GM12878 (cell line): ENCODE measurements around the gene BICD1. TPM values are rescaled to one million over a fixed set of nuclear protein-coding genes. Genes with fewer than 3 reads are reported as not detected.
A peak's percentile ranks its signal among the peaks of the same experiment; 100 is the strongest.

Source experiments
- ATAC-seq: fragments of 200-7000 bp; cut with Tn5 transposase; 3 replicates; pipeline ENCODE4 v1.9.1; 2020; ENCODE audit warnings: mild to moderate bottlenecking, moderate library complexity
- BruUV-seq: library from RNA; stranded (reverse); fragments of 400-500 nt; replicated peaks from 2 replicates; lab custom pipeline; 2021; lab: Mats Ljungman, UMichigan
- CTCF ChIA-PET: fragments of 300-600 bp; sonication (Branson Sonifier 250); formaldehyde crosslinking; extraction: SDS; loops from one replicate; lab custom pipeline; 2021; ENCODE audit warnings: inconsistent platforms; lab: Yijun Ruan, JAX
- POLR2A ChIA-PET: fragments of 350-600 bp; formaldehyde crosslinking; extraction: SDS; loops from one replicate; lab custom pipeline; 2021; ENCODE audit warnings: inconsistent platforms; lab: Charles Lee
- RAD21 ChIA-PET: fragments of 300-600 bp; sonication (Branson Sonifier 250); formaldehyde crosslinking; loops from one replicate; lab custom pipeline; 2023; ENCODE audit warnings: antibody characterized with exemption; ENCODE audit not compliant: unreplicated experiment; lab: Charles Lee
- SMC1A ChIA-PET: fragments of 300-600 bp; sonication (Branson Sonifier 250); formaldehyde crosslinking; loops from one replicate; lab custom pipeline; 2023; ENCODE audit not compliant: unreplicated experiment, uncharacterized antibody; lab: Charles Lee
- DNase-seq: peaks from one replicate; pipeline ENCODE4 v3.0.0-alpha.2; 2011; ENCODE audit warnings: low read depth, low spot score
- FAIRE-seq: peaks from 3 replicates; lab custom pipeline; 2011; peaks lifted over from hg19 to GRCh38; lab: Jason Lieb, UNC
- H2AFZ ChIP-seq: 2 replicates; pipeline ENCODE4 v1.6.0; 2011; ENCODE audit warnings: low read depth, low read length, control low read depth; ENCODE audit not compliant: control insufficient read depth
- H3K27ac ChIP-seq: 2 replicates; pipeline ENCODE4 v1.5.1; 2011; ENCODE audit warnings: control low read depth; ENCODE audit not compliant: control insufficient read depth, insufficient read depth
- H3K27me3 ChIP-seq, 2 experiments: replicated peaks in 1 of 2; 2 replicates each; pipeline versions ENCODE4 v1.6.0 to v1.6.1; 2011; ENCODE audit warnings: low read length in 1 of 2; ENCODE audit not compliant: control insufficient read depth in 2 of 2, insufficient read depth in 2 of 2
- H3K36me3 ChIP-seq, 2 experiments: 2 replicates each; pipeline ENCODE4 v1.5.1; 2011; ENCODE audit warnings: low read length in 1 of 2; ENCODE audit not compliant: control insufficient read depth in 2 of 2, insufficient read depth in 2 of 2
- H3K4me1 ChIP-seq: 2 replicates; pipeline ENCODE4 v1.6.1; 2011; ENCODE audit warnings: mild to moderate bottlenecking, low read length, moderate library complexity, mixed read lengths; ENCODE audit not compliant: control insufficient read depth, insufficient read depth
- H3K4me2 ChIP-seq: 2 replicates; pipeline ENCODE4 v1.6.0; 2011; ENCODE audit warnings: control low read depth; ENCODE audit not compliant: control insufficient read depth, insufficient read depth
- H3K4me3 ChIP-seq: fragments of 200-600 bp; sonication (generic); 2 replicates; pipeline ENCODE4 v1.5.1; 2016
- H3K79me2 ChIP-seq: 2 replicates; pipeline ENCODE4 v1.6.0; 2011; ENCODE audit warnings: low read length; ENCODE audit not compliant: control insufficient read depth, insufficient read depth
- H3K9ac ChIP-seq: 2 replicates; pipeline ENCODE4 v1.8.0; 2011; ENCODE audit warnings: low read length, control low read depth, mixed read lengths; ENCODE audit not compliant: control insufficient read depth, insufficient read depth
- H3K9me3 ChIP-seq: replicated peaks from 3 replicates; pipeline ENCODE4 v1.5.1; 2011; ENCODE audit warnings: mild to moderate bottlenecking, low read length; ENCODE audit not compliant: control insufficient read depth, insufficient read depth
- H4K20me1 ChIP-seq: 2 replicates; pipeline ENCODE4 v1.6.0; 2011; ENCODE audit not compliant: control insufficient read depth, insufficient read depth
- ASH2L ChIP-seq: fragments of 300-600, 200-600 bp; sonication (generic); IDR thresholded peaks from 2 replicates; pipeline ENCODE4 v1.6.1; 2017; ENCODE audit warnings: low read depth, mild to moderate bottlenecking, borderline replicate concordance
- CBX5 ChIP-seq: sonication (generic); IDR thresholded peaks from 2 replicates; pipeline ENCODE4 v1.6.1; 2016; ENCODE audit warnings: low read depth, moderate library complexity, mild to moderate bottlenecking, inconsistent platforms
- CREB1 ChIP-seq: IDR thresholded peaks from 2 replicates; pipeline ENCODE4 v1.6.1; 2012; ENCODE audit warnings: low read depth, mild to moderate bottlenecking, inconsistent platforms
- MEF2A ChIP-seq: IDR thresholded peaks from 2 replicates; pipeline ENCODE4 v1.6.1; 2011; ENCODE audit warnings: low read depth, mild to moderate bottlenecking, low read length, moderate library complexity; ENCODE audit not compliant: insufficient read depth
- PKNOX1 ChIP-seq: fragments of 450-650 bp; IDR thresholded peaks from 2 replicates; pipeline ENCODE4 v1.6.1; 2016; ENCODE audit warnings: mild to moderate bottlenecking
- STAT3 ChIP-seq: IDR thresholded peaks from 2 replicates; pipeline ENCODE4 v1.6.1; 2011; ENCODE audit warnings: low read depth, low read length, improper control_type of control experiment
- SUZ12 ChIP-seq: fragments of 200-600 bp; sonication (generic); IDR thresholded peaks from one replicate; pipeline ENCODE4 v1.6.1; 2018; ENCODE audit warnings: antibody characterized with exemption, mild to moderate bottlenecking; ENCODE audit not compliant: unreplicated experiment
- WGBS: methylation state at CpG from one replicate; pipeline ENCODE4 v1.1.6; 2016; ENCODE audit warnings: low lambda C conversion rate; ENCODE audit not compliant: insufficient replicate concordance, insufficient coverage; ENCODE audit errors: missing lambda C conversion rate; 5-methylcytosine and 5-hydroxymethylcytosine counted together
- in situ Hi-C: fragments of 300-500 bp; cut with MboI; formaldehyde crosslinking; loops from 9 replicates; pipeline ENCODE4 v1.14.3; 2018; ENCODE audit warnings: mixed read lengths
- intact Hi-C: fragments of 100-400 bp; cut with micrococcal nuclease; formaldehyde crosslinking; loops from one replicate; pipeline ENCODE4 v1.14.2; 2022; ENCODE audit not compliant: unreplicated experiment
- polyA plus RNA-seq, 11 experiments: library from polyadenylated mRNA; depleted of rRNA in 4 of 11; unstranded in 6 of 11; stranded (reverse) in 5 of 11; fragments of >200 nt; fragmentation: Nextera tagmentation in 4 of 11; fragmentation: Illumina TruSeq in 1 of 11; extraction: Ambion mirVana in 4 of 11; extraction: Trizol in 1 of 11; gene quantifications; 1 replicate in 1 of 11; 2 replicates in 10 of 11; pipeline versions ENCODE4 v1.2.1 to v1.2.3, GENCODE V29; 2011 to 2016; ENCODE audit warnings: inconsistent platforms in 2 of 11, missing spikeins in 2 of 11, low read depth in 1 of 11
- total RNA-seq, 4 experiments: library from RNA; depleted of rRNA in 3 of 4; stranded (reverse); fragments of >200 nt in 3 of 4; fragmentation: Illumina TruSeq in 1 of 4; extraction: Trizol in 1 of 4; gene quantifications; 2 replicates each; pipeline versions ENCODE4 v1.2.1 to v1.2.3, GENCODE V29; 2013 to 2021

Gene BICD1
- total and polyA plus RNA-seq, 10 of the 15 experiments (the other 5 are each of a cell fraction or from before 2014, with no cell fraction given): 4.7 to 32.5 (median 14.4) TPM

- TF ChIP-seq PKNOX1: no peak
- no peak for TF ChIP-seq CREB1
- TF ChIP-seq ASH2L: no peak
- no peak for TF ChIP-seq CBX5
- TF ChIP-seq SUZ12: no peak
- no peak for TF ChIP-seq MEF2A
Measured at GRCh38 chr12:32398181-32398580, 291.5 kb downstream of the BICD1 start (continued).

GRCh38 chr12:32398816-32399369 lies 292.2 kb downstream of the BICD1 start:
- peaks cover 2 to 7% of the 10 kb centered on the region in 2 experiments; a peak in 3 of 4 replicates for H3K27me3 ChIP-seq
- H3K4me2 ChIP-seq: peak overlapping the region; percentile 96
- intact Hi-C loops: no loop called here
- RAD21 ChIA-PET: interaction anchor here (1.7 kb wide), 1 partner anchor 269 kb away, joined by 3 read pairs; no protein-coding TSS in a partner anchor
- H3K9ac ChIP-seq: no peak overlapping the region
- CTCF ChIA-PET: interaction anchor here (0.6 to 1.0 kb wide), 2 partner anchors 57 to 1130 kb away, joined by 3 read pairs; no protein-coding TSS in a partner anchor
- TF ChIP-seq STAT3 (no peak), SUZ12 (peak; percentile 16)
- TF ChIP-seq, all 136 proteins: peak for 1
- Histone ChIP-seq H3K9me3 (no peaks in the 10 kb centered on the region), H4K20me1 (no peaks in the 10 kb centered on the region), H3K27ac (no peak overlapping the region), H3K4me3 (peak overlapping the region; percentile 57), H3K4me1 (no peaks in the 10 kb centered on the region), H3K36me3 (no peaks in the 10 kb centered on the region), H2AFZ (peak overlapping the region; percentile 9), H3K79me2 (no peaks in the 10 kb centered on the region)
- DNase-seq (no peak), FAIRE-seq (no peak), ATAC-seq (no peak)
- POLR2A ChIA-PET: no interaction called here
- in situ Hi-C loops: no loop called here
- BruUV-seq: no TSS peak
- WGBS: 27% methylated on average over 23 of the region's 36 CpGs
- SMC1A ChIA-PET: interaction anchor here (1.1 kb wide), 1 partner anchor 22 kb away, joined by 3 read pairs; no protein-coding TSS in a partner anchor
